Left lung (tissue), 10 donors: ENCODE measurements around the gene ZNF605. TPM values are rescaled to one million over a fixed set of nuclear protein-coding genes. Genes with fewer than 3 reads are reported as not detected.
"Not testable (repeated sequence)": the region's sequence is repeated elsewhere in the genome, so short reads cannot be mapped to it uniquely, and the experiment has no call there.

ENCODE experiments used
- ATAC-seq: fragments of 200-7000 bp; cut with Tn5 transposase; one replicate; pipeline ENCODE4 v1.9.1; 2020; ENCODE audit warnings: moderate library complexity
- DNase-seq, 4 donors: peaks; one replicate each; pipeline ENCODE4 v3.0.0-alpha.2; 2013 to 2020
- H3K27ac ChIP-seq, 2 donors: fragments of 200-600 bp; sonication (generic) in 1 of 2; one replicate each; pipeline versions ENCODE4 v1.5.0 to v1.8.0; 2020 to 2021
- H3K27me3 ChIP-seq, 2 donors: fragments of 200-600 bp; sonication (generic) in 1 of 2; one replicate each; pipeline versions ENCODE4 v1.5.0 to v1.8.0; 2020 to 2021
- H3K36me3 ChIP-seq, 2 donors: fragments of 200-600 bp; sonication (generic) in 1 of 2; one replicate each; pipeline versions ENCODE4 v1.5.0 to v1.8.0; 2020 to 2021
- H3K4me1 ChIP-seq, 2 donors: fragments of 200-600 bp; one replicate each; pipeline ENCODE4 v1.8.0; 2021
- H3K4me3 ChIP-seq, 2 donors: fragments of 200-600 bp; sonication (generic) in 1 of 2; one replicate each; pipeline versions ENCODE4 v1.5.0 to v1.8.0; 2020 to 2021; ENCODE audit warnings: mild to moderate bottlenecking in 1 of 2
- H3K9me3 ChIP-seq, 2 donors: fragments of 200-600 bp; sonication (generic) in 1 of 2; one replicate each; pipeline versions ENCODE4 v1.5.0 to v1.8.0; 2020 to 2021
- CTCF ChIP-seq, 2 donors: fragments of 200-600 bp; sonication (generic) in 1 of 2; IDR thresholded peaks; one replicate each; pipeline versions ENCODE4 v1.5.0 to v1.8.0; 2021; ENCODE audit warnings: antibody characterized with exemption in 2 of 2
- intact Hi-C, 2 donors: fragments of 100-400 bp; cut with DNase I; formaldehyde crosslinking; loops; one replicate each; pipeline versions ENCODE4 v1.11.2 to v1.14.2; 2022
- polyA plus RNA-seq, 6 donors: library from polyadenylated mRNA; unstranded; fragments of 120-200 nt; gene quantifications; one replicate each; pipeline ENCODE4 v1.2.1, GENCODE V29; 2013; ENCODE audit not compliant: insufficient read length in 6 of 6
- total RNA-seq, 2 donors: library from RNA; stranded (reverse); fragmentation: NEBNext Ultra II Directional; extraction: Animal tissue kit (Norgen Biotek cat#: 25700); gene quantifications; one replicate each; pipeline ENCODE4 v1.2.1, GENCODE V29; 2021
- donor health status: DM: no; HTN: yes; CAD: no.
- donor health status: DM: no; HTN: no; CAD: no.

The ZNF605 gene
- total and polyA plus RNA-seq, 8 donors, result 14.7 to 28.7 (median 24.4) TPM

- DNase-seq, H3K27ac ChIP-seq, H3K4me1 ChIP-seq, H3K27me3 ChIP-seq, H3K4me3 ChIP-seq, intact Hi-C loops, H3K36me3 ChIP-seq, ATAC-seq: not testable (repeated sequence)
- H3K9me3 ChIP-seq, result peaks cover 0 to 53% of the 10 kb centered on the region in 2 donors
- TF ChIP-seq CTCF (IDR thresholded peaks at IDR 0.05), result peak in 1 of 2 donors; percentile 17
These were observed 20.8 kb upstream of the ZNF605 start for GRCh38 chr12:132976870-132977269.

- ATAC-seq, result no peak
- DNase-seq, result no peak
- peaks cover 0 to 81% of the 10 kb centered on the region in 2 donors for H3K9me3 ChIP-seq
- no peaks in the 10 kb centered on the region for H3K4me1 ChIP-seq
- H3K36me3 ChIP-seq, result no peaks in the 10 kb centered on the region
- intact Hi-C loops, result no loop called here
- no peak overlapping the region for H3K4me3 ChIP-seq
- no peak for TF ChIP-seq CTCF (IDR thresholded peaks at IDR 0.05)
- no peak overlapping the region for H3K27ac ChIP-seq
- H3K27me3 ChIP-seq, result no peaks in the 10 kb centered on the region
These were observed 16.3 kb upstream of the ZNF605 start for GRCh38 chr12:132972374-132972773.

- H3K9me3 ChIP-seq, result peaks cover 0 to 90% of the 10 kb centered on the region in 2 donors
These were observed 11.6 kb upstream of the ZNF605 start for GRCh38 chr12:132967736-132968135.

GRCh38 chr12:132966676-132967415 is 10.7 kb upstream of the ZNF605 start:
- intact Hi-C loops, result no loop called here
- no peak overlapping the region for H3K4me3 ChIP-seq
- no peaks in the 10 kb centered on the region for H3K4me1 ChIP-seq
- H3K9me3 ChIP-seq, result peaks cover 0 to 88% of the 10 kb centered on the region in 2 donors
- no peak for TF ChIP-seq CTCF (IDR thresholded peaks at IDR 0.05)
- no peaks in the 10 kb centered on the region for H3K27me3 ChIP-seq
- H3K27ac ChIP-seq, result no peak overlapping the region
- ATAC-seq, result no peak
- DNase-seq, result no peak
- peaks cover 0 to 19% of the 10 kb centered on the region in 2 donors for H3K36me3 ChIP-seq

More at GRCh38 chr12:132967736-132968135, 11.6 kb upstream of the ZNF605 start:
- DNase-seq, result no peak
- no peak overlapping the region for H3K27ac ChIP-seq
- H3K36me3 ChIP-seq, result peaks cover 0 to 14% of the 10 kb centered on the region in 2 donors
- ATAC-seq, result no peak
- no peak for TF ChIP-seq CTCF (IDR thresholded peaks at IDR 0.05)
- no peaks in the 10 kb centered on the region for H3K4me1 ChIP-seq
- H3K4me3 ChIP-seq, result no peak overlapping the region
- no peaks in the 10 kb centered on the region for H3K27me3 ChIP-seq
- intact Hi-C loops, result no loop called here

- Histone ChIP-seq H3K27me3 (no peaks in the 10 kb centered on the region), H3K4me3 (no peak overlapping the region), H3K9me3 (peaks cover 0 to 85% of the 10 kb centered on the region in 2 donors), H3K36me3 (peaks cover 0 to 22% of the 10 kb centered on the region in 2 donors), H3K27ac (no peak overlapping the region), H3K4me1 (no peaks in the 10 kb centered on the region)
- intact Hi-C loops, result no loop called here
- ATAC-seq (no peak), DNase-seq (no peak)
- no peak for TF ChIP-seq CTCF (IDR thresholded peaks at IDR 0.05)
These were observed 9.7 kb upstream of the ZNF605 start for GRCh38 chr12:132965796-132966195.
